NCI-H748 (cell line): ENCODE results near the gene NAA15.
"Not testable (repeated sequence)": the region's sequence is repeated elsewhere in the genome, so short reads cannot be mapped to it uniquely, and the experiment has no call there.

ENCODE experiments used
- DNase-seq: peaks from one replicate; lab custom pipeline; 2025; ENCODE audit not compliant: unreplicated experiment; lab: John Stamatoyannopoulos, UW

The NAA15 gene

DNA sequence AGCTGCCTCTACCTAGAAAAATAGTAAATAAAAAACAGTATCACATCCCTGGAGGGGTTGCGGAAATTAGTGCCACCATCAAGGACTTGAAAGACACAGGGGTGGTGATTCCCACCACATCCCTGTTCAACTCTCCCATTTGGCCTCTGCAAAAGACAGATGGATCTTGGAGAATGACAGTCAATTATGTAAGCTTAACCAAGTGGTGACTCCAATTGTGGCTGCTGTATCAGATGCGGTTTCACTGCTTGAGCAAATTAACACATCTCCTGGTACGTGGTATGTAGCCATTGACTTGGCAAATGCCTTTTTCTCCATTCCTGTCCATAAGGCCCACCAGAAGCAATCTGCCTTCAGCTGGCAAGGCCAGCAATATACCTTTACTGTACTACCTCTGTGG, 143.6 kb downstream of the NAA15 start:
- DNase-seq = not testable (repeated sequence)

DNA sequence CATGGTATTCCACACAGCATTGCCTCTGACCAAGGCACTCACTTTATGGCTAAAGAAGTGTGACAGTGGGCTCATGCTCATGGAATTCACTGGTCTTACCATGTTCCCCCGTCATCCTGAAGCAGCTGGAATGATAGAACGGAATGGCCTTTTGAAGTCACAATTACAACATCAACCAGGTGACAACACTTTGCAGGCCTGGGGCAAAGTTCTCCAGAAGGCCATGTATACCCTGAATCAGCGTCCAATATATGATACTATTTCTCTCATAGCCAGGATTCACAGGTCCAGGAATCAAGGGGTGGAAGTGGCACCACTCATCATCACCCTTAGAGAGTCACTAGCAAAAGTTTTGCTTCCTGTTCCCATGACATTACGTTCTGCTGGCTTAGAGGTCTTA, 145.8 kb downstream of the NAA15 start:
- DNase-seq = not testable (repeated sequence)

GRCh38 chr4:139450586-139450985, 149.3 kb downstream of the NAA15 start:
- no peak for DNase-seq

- no peak for DNase-seq
These were observed 150.7 kb downstream of the NAA15 start for GRCh38 chr4:139451997-139452396.

- peak; percentile 79 for DNase-seq
These were observed 151.7 kb downstream of the NAA15 start for GRCh38 chr4:139453041-139453370.

DNA sequence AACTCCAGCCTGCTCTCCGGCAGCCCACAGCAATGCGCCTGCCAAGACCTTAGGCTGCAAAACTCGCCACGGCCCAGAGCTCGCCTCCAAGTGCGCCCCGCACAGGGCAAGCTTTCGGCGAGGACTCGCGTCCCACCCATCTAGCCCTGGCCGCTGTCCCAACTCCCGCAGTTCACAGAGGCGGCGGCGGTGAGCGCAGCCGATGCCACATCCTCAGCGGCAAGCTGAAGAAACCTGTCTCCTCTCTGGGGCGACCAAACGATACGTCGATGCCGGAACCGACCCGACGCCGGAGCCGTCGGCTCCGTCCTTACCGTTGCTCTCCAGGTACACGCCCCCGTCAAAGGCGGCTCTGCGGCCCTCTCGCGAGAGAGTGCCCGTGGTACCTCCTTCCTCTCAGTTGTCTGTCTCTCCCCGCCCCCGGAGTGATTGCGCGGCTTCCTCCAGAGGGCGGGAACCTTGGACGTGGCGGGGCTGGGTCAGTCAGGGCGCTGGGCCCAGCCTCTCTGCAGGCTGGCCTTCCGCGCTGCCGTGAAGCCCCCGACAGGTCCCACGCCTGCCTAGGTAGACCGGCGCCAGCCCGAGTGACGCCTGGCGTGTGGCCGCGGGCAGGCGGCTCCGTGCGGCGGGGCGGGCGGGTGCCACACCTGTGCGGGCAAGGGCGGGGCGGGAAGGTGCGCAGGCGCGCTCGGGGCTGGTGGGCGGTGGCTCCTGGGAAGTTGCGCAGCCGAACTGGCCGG, 152.2 kb downstream of the NAA15 start:
- DNase-seq = peak; percentile 96

GRCh38 chr4:139454111-139455045, 153.1 kb downstream of the NAA15 start, which contains the start of gene RAB33B:
Gene RAB33B, plus strand, starts transcription at chr4:139454121. Its CDS starts 75 bp downstream, at chr4:139454196.
- DNase-seq = peak; percentile 66

GRCh38 chr4:139455126-139455538, 153.8 kb downstream of the NAA15 start:
- DNase-seq = no peak

DNA sequence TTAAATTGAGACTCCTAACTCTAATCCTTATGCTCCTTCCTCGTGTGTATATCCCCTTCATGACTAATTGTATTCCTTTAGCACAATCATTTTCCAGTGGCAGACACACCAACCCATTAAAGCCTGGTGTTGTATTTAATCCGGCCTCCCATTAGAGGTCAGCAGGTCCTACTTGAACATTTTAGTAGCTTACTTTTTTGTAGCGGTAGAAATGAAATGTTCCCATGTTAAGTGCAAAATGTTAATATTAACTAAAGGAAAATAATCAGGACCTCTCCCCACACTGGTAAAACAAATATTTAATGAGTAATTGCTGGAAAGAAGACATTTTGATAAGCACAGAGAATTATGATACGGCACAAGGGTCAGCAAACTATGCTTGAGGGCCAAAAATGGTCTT, 156.0 kb downstream of the NAA15 start:
- peak; percentile 1 for DNase-seq

DNA sequence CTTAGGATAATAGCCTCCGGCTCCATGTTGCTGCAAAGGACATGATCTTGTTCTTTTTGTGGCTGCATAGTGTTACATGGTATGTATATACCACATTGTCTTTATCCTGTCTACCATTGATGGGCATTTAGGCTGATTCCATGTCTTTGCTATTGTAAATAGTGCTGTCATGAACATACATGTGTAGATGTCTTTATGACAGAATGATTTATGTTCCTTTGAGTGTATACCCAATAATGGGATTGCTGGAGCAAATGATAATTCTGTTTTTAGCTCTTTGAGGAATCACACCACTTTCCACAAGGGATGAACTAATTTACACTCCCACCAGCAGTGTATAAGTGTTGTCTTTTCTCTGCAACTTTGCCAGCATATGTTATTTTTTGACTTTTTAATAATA, 157.2 kb downstream of the NAA15 start:
- DNase-seq = no peak

- no peak for DNase-seq
These were observed 157.7 kb downstream of the NAA15 start for GRCh38 chr4:139458999-139459398.

DNA sequence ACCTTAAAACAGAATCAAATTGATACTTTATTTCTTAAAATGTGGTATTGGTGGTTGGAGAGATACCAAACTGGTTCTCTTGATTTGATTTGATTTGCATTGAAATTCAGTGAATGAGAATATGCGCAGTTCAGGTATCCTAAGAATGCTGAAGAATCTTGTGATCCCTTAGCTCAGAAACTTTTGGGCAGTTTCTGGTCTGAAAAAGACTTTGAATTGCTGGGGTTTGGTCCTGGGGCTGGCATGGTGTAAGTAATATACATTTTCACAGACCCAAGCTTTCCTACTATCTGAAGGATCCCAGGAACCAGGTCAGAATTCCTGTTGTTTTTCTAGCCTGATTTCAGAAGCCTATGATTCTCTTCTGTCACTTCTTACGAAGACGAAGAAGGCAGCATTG, 159.3 kb downstream of the NAA15 start:
- DNase-seq = no peak

GRCh38 chr4:139461022-139461628, 159.8 kb downstream of the NAA15 start:
- no peak for DNase-seq

- not testable (repeated sequence) for DNase-seq
These were observed 163.2 kb downstream of the NAA15 start for GRCh38 chr4:139464512-139464911.

- no peak for DNase-seq
These were observed 164.6 kb downstream of the NAA15 start for GRCh38 chr4:139465922-139466321.

DNA sequence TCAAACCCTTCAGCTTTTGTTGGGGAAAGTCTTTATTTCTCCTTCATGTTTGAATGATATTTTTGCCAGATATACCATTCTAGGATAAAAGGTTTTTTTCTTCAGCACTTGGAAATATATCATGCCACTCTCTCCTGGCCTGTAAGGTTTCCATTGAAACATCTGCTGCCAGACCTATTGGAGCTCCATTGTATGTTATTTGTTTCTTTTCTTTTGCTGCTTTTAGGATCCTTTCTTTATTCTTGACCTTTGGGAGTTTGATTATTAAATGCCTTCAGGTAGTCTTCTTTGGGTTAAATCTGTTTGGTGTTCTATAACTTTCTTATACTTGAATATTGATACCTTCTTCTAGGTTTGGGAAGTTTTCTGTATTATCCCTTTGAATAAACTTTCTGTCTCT, 167.5 kb downstream of the NAA15 start:
- not testable (repeated sequence) for DNase-seq

GRCh38 chr4:139469216-139469615, 167.9 kb downstream of the NAA15 start:
- DNase-seq = no peak
